ENCODE data around the gene ARID1B.

The ARID1B gene

GRCh38 chr6:156999762-157000161, 222.6 kb downstream of the ARID1B start:
- DNase-seq: no peak

- DNase-seq: no peak
Observed at GRCh38 chr6:157001716-157002115, 224.5 kb downstream of the ARID1B start.

- no peak for DNase-seq
Observed at GRCh38 chr6:157002774-157003173, 225.6 kb downstream of the ARID1B start.

GRCh38 chr6:157005940-157006339, 228.8 kb downstream of the ARID1B start:
- DNase-seq: no peak

GRCh38 chr6:157008568-157008967, 231.4 kb downstream of the ARID1B start:
- no peak for DNase-seq

- DNase-seq: no peak
Observed at GRCh38 chr6:157012355-157012754, 235.2 kb downstream of the ARID1B start.

- no peak for DNase-seq
Observed at GRCh38 chr6:157013649-157014304, 236.6 kb downstream of the ARID1B start.

- no peak for DNase-seq
Observed at GRCh38 chr6:157014871-157015270, 237.7 kb downstream of the ARID1B start.

GRCh38 chr6:157017022-157017421, 239.8 kb downstream of the ARID1B start:
- DNase-seq: no peak

GRCh38 chr6:157017861-157018260, 240.7 kb downstream of the ARID1B start:
- no peak for DNase-seq

- no peak for DNase-seq
Observed at GRCh38 chr6:157019115-157019641, 242.0 kb downstream of the ARID1B start.

- DNase-seq: no peak
Observed at GRCh38 chr6:157019733-157020132, 242.6 kb downstream of the ARID1B start.

GRCh38 chr6:157020398-157020797, 243.2 kb downstream of the ARID1B start:
- DNase-seq: no peak

- no peak for DNase-seq
Observed at GRCh38 chr6:157020881-157021343, 243.7 kb downstream of the ARID1B start.

GRCh38 chr6:157021344-157021992, 244.3 kb downstream of the ARID1B start:
- DNase-seq: no peak

GRCh38 chr6:157021993-157022740, 245.0 kb downstream of the ARID1B start:
- DNase-seq: peak; percentile 71

- DNase-seq: no peak
Observed at GRCh38 chr6:157023958-157024357, 246.8 kb downstream of the ARID1B start.

GRCh38 chr6:157024745-157025144, 247.6 kb downstream of the ARID1B start:
- no peak for DNase-seq

- DNase-seq: no peak
Observed at GRCh38 chr6:157025437-157025836, 248.3 kb downstream of the ARID1B start.

GRCh38 chr6:157029980-157030690, 253.0 kb downstream of the ARID1B start:
- no peak for DNase-seq

- DNase-seq: no peak
Observed at GRCh38 chr6:157030755-157031154, 253.6 kb downstream of the ARID1B start.

- no peak for DNase-seq
Observed at GRCh38 chr6:157032923-157033322, 255.7 kb downstream of the ARID1B start.
